Measurements from ENCODE around the gene UQCR11. TPM values are rescaled to one million over a fixed set of nuclear protein-coding genes. Genes with fewer than 3 reads are reported as not detected.

The UQCR11 gene
- total RNA-seq, 4 donors from 2014 or later = 111 to 152 (median 132) TPM

GRCh38 chr19:1609103-1609396 lies 3.8 kb upstream of the UQCR11 start:
- Histone ChIP-seq H3K4me3 (no peak overlapping the region), H3K27me3 (no peaks in the 10 kb centered on the region), H3K36me3 (peaks cover 10 to 47% (median 44%) of the 10 kb centered on the region in 4 donors), H3K4me1 (peaks cover 15 to 29% (median 20%) of the 10 kb centered on the region in 4 donors), H3K27ac (replicated peaks in 1 of 4) (no peak overlapping the region), H3K9me3 (no peaks in the 10 kb centered on the region)
- intact Hi-C loops (cut with DNase I) = no loop called here
- 59% methylated on average over 10 of the region's 10 CpGs for WGBS
- TF ChIP-seq CTCF (IDR thresholded peaks at IDR 0.05) (no peak), POLR2A (IDR thresholded peaks at IDR 0.05; ENCODE audit: low read depth) (no peak), POLR2AphosphoS5 (IDR thresholded peaks at IDR 0.05) (no peak), EP300 (IDR thresholded peaks at IDR 0.05) (no peak)
- DNase-seq (ENCODE audit: extremely low spot score) = no peak

- Histone ChIP-seq H3K9me3 (no peaks in the 10 kb centered on the region), H3K4me3 (no peak overlapping the region), H3K27ac (replicated peaks in 1 of 4) (no peak overlapping the region), H3K36me3 (peaks cover 10 to 41% (median 38%) of the 10 kb centered on the region in 4 donors), H3K27me3 (no peaks in the 10 kb centered on the region), H3K4me1 (peaks cover 20 to 34% (median 26%) of the 10 kb centered on the region in 4 donors)
- intact Hi-C loops (cut with DNase I) = no loop called here
- no peak for DNase-seq (ENCODE audit: extremely low spot score)
- WGBS = 41% methylated on average over 12 of the region's 23 CpGs
- TF ChIP-seq EP300 (IDR thresholded peaks at IDR 0.05) (no peak), CTCF (IDR thresholded peaks at IDR 0.05) (no peak), POLR2AphosphoS5 (IDR thresholded peaks at IDR 0.05) (no peak), POLR2A (IDR thresholded peaks at IDR 0.05; ENCODE audit: low read depth) (no peak)
These were observed 3.3 kb upstream of the UQCR11 start for GRCh38 chr19:1608359-1609102.

GRCh38 chr19:1606138-1606651 lies 933 bp upstream of the UQCR11 start:
- TF ChIP-seq EP300 (IDR thresholded peaks at IDR 0.05) = no peak
- TF ChIP-seq POLR2A (IDR thresholded peaks at IDR 0.05; ENCODE audit: low read depth) = no peak
- TF ChIP-seq CTCF (IDR thresholded peaks at IDR 0.05) = no peak
- no peak for TF ChIP-seq POLR2AphosphoS5 (IDR thresholded peaks at IDR 0.05)
- peak overlapping the region; percentile 80 to 100 (median 95) for H3K4me3 ChIP-seq
- peaks cover 30 to 57% (median 44%) of the 10 kb centered on the region in 4 donors for H3K4me1 ChIP-seq
- no peaks in the 10 kb centered on the region for H3K9me3 ChIP-seq
- H3K27me3 ChIP-seq = no peaks in the 10 kb centered on the region
- peak overlapping the region; percentile 92 to 95 (median 94) for H3K27ac ChIP-seq (replicated peaks in 1 of 4)
- intact Hi-C loops (cut with DNase I) = loop anchor here (2.0 kb wide), 1 partner anchor 45 kb away; no protein-coding TSS in a partner anchor
- 19% methylated on average over 8 of the region's 16 CpGs for WGBS
- no peak for DNase-seq (ENCODE audit: extremely low spot score)
- H3K36me3 ChIP-seq = peaks cover 1 to 31% (median 24%) of the 10 kb centered on the region in 4 donors

DNA sequence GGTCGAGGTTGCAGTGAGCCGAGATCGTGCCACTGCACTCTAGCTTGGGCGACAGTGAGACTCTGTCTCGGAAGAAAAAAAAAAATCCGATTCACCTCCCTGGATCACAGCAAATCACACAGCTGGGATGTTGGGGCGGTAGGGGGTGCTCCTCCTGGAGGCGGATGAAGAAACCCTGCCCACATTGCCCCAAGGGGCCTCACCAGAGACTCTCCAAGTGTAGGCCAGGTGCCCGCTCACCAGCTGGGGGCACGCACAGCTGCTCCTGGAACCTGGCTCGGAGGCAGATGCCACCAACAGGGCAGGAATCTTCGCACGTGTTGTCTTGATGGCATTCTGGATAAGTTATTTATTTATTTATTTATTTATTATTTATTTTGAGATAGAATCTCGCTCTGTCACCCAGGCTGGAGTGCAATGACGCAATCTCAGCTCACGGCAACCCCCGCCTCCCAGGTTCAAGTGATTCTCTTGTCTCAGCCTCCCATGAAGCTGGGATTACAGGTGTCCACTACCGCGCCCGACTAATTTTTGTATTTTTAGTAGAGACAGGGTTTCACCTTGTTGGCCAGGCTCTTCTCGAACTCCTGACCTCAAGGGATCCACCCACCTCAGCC lies 3.1 kb downstream of the UQCR11 start:
- peaks cover 23 to 45% (median 33%) of the 10 kb centered on the region in 4 donors for H3K36me3 ChIP-seq
- no peak for DNase-seq (ENCODE audit: extremely low spot score)
- H3K4me3 ChIP-seq = no peak overlapping the region
- H3K4me1 ChIP-seq = peaks cover 30 to 72% (median 48%) of the 10 kb centered on the region in 4 donors
- H3K27ac ChIP-seq (replicated peaks in 1 of 4) = no peak overlapping the region
- 92% methylated on average over 21 of the region's 21 CpGs for WGBS
- intact Hi-C loops (cut with DNase I) = loop anchor here (5.0 kb wide), 1 partner anchor 35 kb away; the partner anchor contains the start of gene MEX3D
- H3K9me3 ChIP-seq = no peaks in the 10 kb centered on the region
- H3K27me3 ChIP-seq = no peaks in the 10 kb centered on the region
- TF ChIP-seq POLR2A (IDR thresholded peaks at IDR 0.05; ENCODE audit: low read depth) (no peak), POLR2AphosphoS5 (IDR thresholded peaks at IDR 0.05) (no peak), CTCF (IDR thresholded peaks at IDR 0.05) (no peak), EP300 (IDR thresholded peaks at IDR 0.05) (no peak)

Measured in esophagus muscularis mucosa (tissue), 4 donors.